H9 (cell line): ENCODE results near the gene LAMC1. TPM values are rescaled to one million over a fixed set of nuclear protein-coding genes. Genes with fewer than 3 reads are reported as not detected.

Experiments used
- DNase-seq: peaks from one replicate; pipeline ENCODE4 v3.0.0-alpha.2; 2017
- H2AFZ ChIP-seq: one replicate; pipeline ENCODE4 v1.6.1; 2013; ENCODE audit warnings: mild to moderate bottlenecking, low read length, control low read depth, moderate library complexity
- H2AK5ac ChIP-seq: 2 replicates; pipeline ENCODE4 v1.6.1; 2013; ENCODE audit warnings: low read length, control low read depth, mixed read lengths; ENCODE audit not compliant: insufficient read length
- H2BK120ac ChIP-seq: one replicate; pipeline ENCODE4 v1.6.1; 2013; ENCODE audit warnings: low read depth, mild to moderate bottlenecking, low read length, control low read depth, inconsistent platforms; ENCODE audit not compliant: poor library complexity, severe bottlenecking
- H2BK12ac ChIP-seq: 2 replicates; pipeline ENCODE4 v1.6.1; 2013; ENCODE audit warnings: low read length, control low read depth, mixed read lengths, low read depth; ENCODE audit not compliant: insufficient read length
- H2BK15ac ChIP-seq: 2 replicates; pipeline ENCODE4 v1.6.1; 2013; ENCODE audit warnings: low read depth, low read length, control low read depth
- H2BK20ac ChIP-seq: one replicate; pipeline ENCODE4 v1.6.1; 2013; ENCODE audit warnings: low read depth, mild to moderate bottlenecking, low read length, control low read depth, inconsistent platforms; ENCODE audit not compliant: poor library complexity, severe bottlenecking
- H2BK5ac ChIP-seq: 2 replicates; pipeline ENCODE4 v1.6.1; 2013; ENCODE audit warnings: low read length, control low read depth, mixed read lengths; ENCODE audit not compliant: insufficient read length
- H3K14ac ChIP-seq: 2 replicates; pipeline ENCODE4 v1.6.1; 2013; ENCODE audit warnings: low read length, control low read depth; ENCODE audit not compliant: insufficient read depth
- H3K18ac ChIP-seq: 2 replicates; pipeline ENCODE4 v1.6.1; 2013; ENCODE audit warnings: low read depth, mild to moderate bottlenecking, mixed read lengths, low read length, control low read depth; ENCODE audit not compliant: insufficient read length
- H3K23ac ChIP-seq: 2 replicates; pipeline ENCODE4 v1.6.1; 2013; ENCODE audit warnings: low read length, control low read depth, mixed read lengths, low read depth; ENCODE audit not compliant: insufficient read length
- H3K23me2 ChIP-seq: 2 replicates; pipeline ENCODE4 v1.6.1; 2013; ENCODE audit warnings: low read depth, mild to moderate bottlenecking, mixed read lengths, low read length, control low read depth; ENCODE audit not compliant: insufficient read length, poor library complexity, severe bottlenecking
- H3K27ac ChIP-seq: 2 replicates; pipeline ENCODE4 v1.5.1; 2013; ENCODE audit warnings: low read length, control low read depth, mixed read lengths, low read depth; ENCODE audit not compliant: insufficient read length
- H3K27me3 ChIP-seq: 2 replicates; pipeline ENCODE4 v1.6.1; 2013; ENCODE audit warnings: low read length, control low read depth, inconsistent platforms; ENCODE audit not compliant: insufficient read depth
- H3K4ac ChIP-seq: 2 replicates; pipeline ENCODE4 v1.6.1; 2013; ENCODE audit warnings: low read depth, mild to moderate bottlenecking, control low read depth, inconsistent platforms, low read length, moderate library complexity
- H3K4me1 ChIP-seq: 2 replicates; pipeline ENCODE4 v1.6.1; 2013; ENCODE audit warnings: low read length, control low read depth, inconsistent platforms; ENCODE audit not compliant: insufficient read depth
- H3K4me2 ChIP-seq: 2 replicates; pipeline ENCODE4 v1.6.1; 2013; ENCODE audit warnings: low read length, control low read depth, mixed read lengths; ENCODE audit not compliant: insufficient read length, insufficient read depth
- H3K56ac ChIP-seq: 2 replicates; pipeline ENCODE4 v1.6.1; 2013; ENCODE audit warnings: low read depth, mild to moderate bottlenecking, mixed read lengths, low read length, control low read depth; ENCODE audit not compliant: insufficient read length
- H3K79me1 ChIP-seq: 2 replicates; pipeline ENCODE4 v1.6.1; 2013; ENCODE audit warnings: low read depth, mild to moderate bottlenecking, moderate library complexity, low read length, control low read depth, inconsistent platforms; ENCODE audit not compliant: insufficient read depth, poor library complexity, severe bottlenecking
- H3K79me2 ChIP-seq: 2 replicates; pipeline ENCODE4 v1.6.1; 2013; ENCODE audit warnings: low read length, control low read depth, inconsistent platforms; ENCODE audit not compliant: insufficient read depth
- H3K9ac ChIP-seq: 2 replicates; pipeline ENCODE4 v1.6.1; 2013; ENCODE audit warnings: low read length, control low read depth, mixed read lengths; ENCODE audit not compliant: insufficient read length; ENCODE audit errors: extremely low read depth
- H3K9me3 ChIP-seq: one replicate; pipeline ENCODE4 v1.6.1; 2013; ENCODE audit warnings: low read depth, low read length, inconsistent platforms; ENCODE audit not compliant: control insufficient read depth
- H3T11ph ChIP-seq: one replicate; pipeline ENCODE4 v1.6.1; 2013; ENCODE audit warnings: mild to moderate bottlenecking, low read length, control low read depth, inconsistent platforms
- H4K20me1 ChIP-seq: one replicate; pipeline ENCODE4 v1.6.1; 2013; ENCODE audit not compliant: control insufficient read depth, insufficient read length, insufficient read depth
- H4K5ac ChIP-seq: 2 replicates; pipeline ENCODE4 v1.6.1; 2013; ENCODE audit warnings: low read depth, mild to moderate bottlenecking, mixed read lengths, low read length, control low read depth; ENCODE audit not compliant: insufficient read length
- H4K8ac ChIP-seq: replicated peaks from 2 replicates; pipeline ENCODE4 v1.6.1; 2013; ENCODE audit warnings: low read length, control low read depth, mixed read lengths, low read depth; ENCODE audit not compliant: insufficient read length
- H4K91ac ChIP-seq: 2 replicates; pipeline ENCODE4 v1.6.1; 2013; ENCODE audit warnings: low read depth, mild to moderate bottlenecking, moderate library complexity, mixed read lengths, low read length, control low read depth; ENCODE audit not compliant: insufficient read length
- H3K27ac Mint-ChIP-seq, 3 experiments: 2 replicates in 2 of 3; 3 replicates in 1 of 3; pipeline ENCODE4 v1.8.0; 2020 to 2021; ENCODE audit warnings: mixed read lengths in 3 of 3, mild to moderate bottlenecking in 1 of 3, moderate library complexity in 1 of 3
- H3K27me3 Mint-ChIP-seq: 2 replicates; pipeline ENCODE4 v1.8.0; 2021; ENCODE audit warnings: low read depth, mild to moderate bottlenecking, moderate library complexity, mixed read lengths
- H3K36me3 Mint-ChIP-seq, 3 experiments: 2 replicates in 2 of 3; 3 replicates in 1 of 3; pipeline ENCODE4 v1.8.0; 2020 to 2021; ENCODE audit warnings: low read depth in 3 of 3, mixed read lengths in 3 of 3; ENCODE audit not compliant: insufficient read depth in 1 of 3
- H3K4me1 Mint-ChIP-seq, 2 experiments: 2 replicates each; pipeline ENCODE4 v1.8.0; 2020; ENCODE audit warnings: mixed read lengths in 2 of 2
- H3K4me3 Mint-ChIP-seq, 2 experiments: 2 replicates in 1 of 2; 3 replicates in 1 of 2; pipeline ENCODE4 v1.8.0; 2020 to 2021; ENCODE audit warnings: mild to moderate bottlenecking in 2 of 2, mixed read lengths in 2 of 2, moderate library complexity in 1 of 2
- H3K9me3 Mint-ChIP-seq, 2 experiments: 2 replicates in 1 of 2; 3 replicates in 1 of 2; pipeline ENCODE4 v1.8.0; 2020; ENCODE audit warnings: mild to moderate bottlenecking in 2 of 2, mixed read lengths in 2 of 2, moderate library complexity in 1 of 2
- WGBS: extraction: QIAGEN DNeasy Blood & Tissue Kit; methylation state at CpG from one replicate; pipeline ENCODE4 v1.1.7; 2013; ENCODE audit warnings: missing lambda C conversion rate, low lambda C conversion rate, mixed read lengths; ENCODE audit not compliant: insufficient read length; ENCODE audit errors: extremely low coverage; 5-methylcytosine and 5-hydroxymethylcytosine counted together
- total RNA-seq: library from RNA; stranded (reverse); gene quantifications from 2 replicates; pipeline ENCODE4 v1.2.1, GENCODE V29; 2021
- TF ChIP-seq, protein P1 (sequence below): fragments of 200-600 bp; sonication (generic); conservative IDR thresholded peaks from 3 replicates; pipeline ENCODE4 v1.8.0; 2021; ENCODE audit warnings: antibody characterized with exemption, mild to moderate bottlenecking

Gene LAMC1
- total RNA-seq, 1 experiment from 2014 or later = 96.2 TPM

DNA sequence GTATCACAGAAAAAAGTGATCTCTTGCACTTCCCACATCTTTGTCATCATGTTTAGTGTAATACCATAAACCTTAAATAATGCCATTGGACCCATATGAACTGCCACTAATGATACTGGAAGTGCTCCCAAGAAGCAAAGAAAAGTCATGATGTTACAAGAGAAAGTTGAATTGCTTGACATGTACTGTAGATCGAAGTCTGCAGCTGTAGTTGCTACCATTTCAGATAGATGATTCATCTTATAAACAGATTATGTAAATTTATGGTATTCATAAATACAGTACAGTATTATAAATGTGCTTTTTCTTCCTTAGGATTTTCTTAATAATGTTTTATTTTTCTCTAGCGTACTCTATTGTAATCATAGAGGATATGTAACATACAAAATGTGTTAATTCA is 132.7 kb downstream of the LAMC1 start:
- Histone ChIP-seq H4K8ac (no peak overlapping the region), H2BK5ac (no peak overlapping the region), H3K9me3 (no peaks in the 10 kb centered on the region), H3K79me1 (no peaks in the 10 kb centered on the region), H3K79me2 (no peaks in the 10 kb centered on the region), H3K27me3 (no peaks in the 10 kb centered on the region), H4K20me1 (no peaks in the 10 kb centered on the region), H3K23ac (no peak overlapping the region), H3K18ac (no peak overlapping the region), H3K4ac (no peak overlapping the region), H4K5ac (no peak overlapping the region), H3K4me1 (no peaks in the 10 kb centered on the region), H2AK5ac (no peak overlapping the region), H4K91ac (no peak overlapping the region), H2BK12ac (no peak overlapping the region), H3K56ac (no peak overlapping the region), H2AFZ (no peak overlapping the region), H2BK120ac (no peak overlapping the region), H3T11ph (no peak overlapping the region), H3K14ac (no peak overlapping the region), H2BK15ac (no peak overlapping the region), H3K23me2 (no peaks in the 10 kb centered on the region), H3K9ac (no peak overlapping the region), H3K27ac (no peak overlapping the region), H3K4me2 (no peak overlapping the region), H2BK20ac (no peak overlapping the region)
- Mint-ChIP-seq H3K27me3 (no peaks in the 10 kb centered on the region), H3K9me3 (no peaks in the 10 kb centered on the region), H3K4me3 (no peak overlapping the region), H3K36me3 (no peaks in the 10 kb centered on the region), H3K27ac (no peak overlapping the region), H3K4me1 (no peaks in the 10 kb centered on the region)
- WGBS = no CpG with 5 or more reads among the region's 2 CpGs
- no peak for DNase-seq
- TF ChIP-seq, protein P1, sequence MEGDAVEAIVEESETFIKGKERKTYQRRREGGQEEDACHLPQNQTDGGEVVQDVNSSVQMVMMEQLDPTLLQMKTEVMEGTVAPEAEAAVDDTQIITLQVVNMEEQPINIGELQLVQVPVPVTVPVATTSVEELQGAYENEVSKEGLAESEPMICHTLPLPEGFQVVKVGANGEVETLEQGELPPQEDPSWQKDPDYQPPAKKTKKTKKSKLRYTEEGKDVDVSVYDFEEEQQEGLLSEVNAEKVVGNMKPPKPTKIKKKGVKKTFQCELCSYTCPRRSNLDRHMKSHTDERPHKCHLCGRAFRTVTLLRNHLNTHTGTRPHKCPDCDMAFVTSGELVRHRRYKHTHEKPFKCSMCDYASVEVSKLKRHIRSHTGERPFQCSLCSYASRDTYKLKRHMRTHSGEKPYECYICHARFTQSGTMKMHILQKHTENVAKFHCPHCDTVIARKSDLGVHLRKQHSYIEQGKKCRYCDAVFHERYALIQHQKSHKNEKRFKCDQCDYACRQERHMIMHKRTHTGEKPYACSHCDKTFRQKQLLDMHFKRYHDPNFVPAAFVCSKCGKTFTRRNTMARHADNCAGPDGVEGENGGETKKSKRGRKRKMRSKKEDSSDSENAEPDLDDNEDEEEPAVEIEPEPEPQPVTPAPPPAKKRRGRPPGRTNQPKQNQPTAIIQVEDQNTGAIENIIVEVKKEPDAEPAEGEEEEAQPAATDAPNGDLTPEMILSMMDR = no peak
